HCT116 (cell line): ENCODE results near the gene SELP. TPM values are rescaled to one million over a fixed set of nuclear protein-coding genes. Genes with fewer than 3 reads are reported as not detected.

Experiments
- ATAC-seq: fragments of 200-7000 bp; cut with Tn5 transposase; 2 replicates; pipeline ENCODE4 v1.9.1; 2020; ENCODE audit warnings: mild to moderate bottlenecking, moderate library complexity
- BruUV-seq: library from RNA; stranded (reverse); fragments of 400-500 nt; replicated peaks from 2 replicates; lab custom pipeline; 2021; lab: Mats Ljungman, UMichigan
- CTCF ChIA-PET: fragments of 300-600 bp; sonication (Branson Sonifier 250); formaldehyde crosslinking; loops from one replicate; lab custom pipeline; 2021; ENCODE audit warnings: antibody characterized with exemption; lab: Charles Lee
- POLR2A ChIA-PET: fragments of 300-600, 350-600 bp; sonication (Branson Sonifier 250); formaldehyde crosslinking; loops from one replicate; lab custom pipeline; 2021; ENCODE audit warnings: antibody characterized with exemption; lab: Charles Lee
- RAD21 ChIA-PET, 2 experiments: fragments of 300-600 bp; sonication (Branson Sonifier 250); formaldehyde crosslinking; loops; one replicate each; lab custom pipeline; 2023; ENCODE audit warnings: low total read pairs in 2 of 2; ENCODE audit not compliant: uncharacterized antibody in 2 of 2, unreplicated experiment in 2 of 2, low non-redundant PET in 1 of 2; lab: Charles Lee
- DNase-seq: peaks from one replicate; pipeline ENCODE4 v3.0.0-alpha.2; 2010; ENCODE audit warnings: low read depth, low spot score
- H2AFZ ChIP-seq: fragments of 200-600 bp; shearing (Covaris generic), sonication (generic); 2 replicates; pipeline ENCODE4 v1.6.1; 2017; ENCODE audit warnings: low read depth, mixed run types, mixed read lengths, antibody characterized with exemption, low read length; ENCODE audit not compliant: poor library complexity, severe bottlenecking
- H3K27ac ChIP-seq: 2 replicates; pipeline ENCODE4 v1.5.1; 2012; ENCODE audit warnings: low read depth, low read length
- H3K27me3 ChIP-seq: fragments of 200-600 bp; sonication (generic); 2 replicates; pipeline ENCODE4 v1.6.1; 2016; ENCODE audit warnings: mixed run types, low read length, mixed read lengths; ENCODE audit not compliant: insufficient read depth
- H3K36me3 ChIP-seq, 2 experiments: fragments of 200-500 bp in 1 of 2; fragments of 200-600 bp in 1 of 2; sonication (Bioruptor generic) in 1 of 2; sonication (generic) in 1 of 2; 2 replicates each; pipeline versions ENCODE4 v1.5.1 to v1.6.1; 2014 to 2016; ENCODE audit warnings: low read length in 2 of 2, inconsistent platforms in 1 of 2, mixed read lengths in 1 of 2, mixed run types in 1 of 2; ENCODE audit not compliant: insufficient read depth in 2 of 2, control insufficient read depth in 1 of 2
- H3K4me1 ChIP-seq, 2 experiments: fragments of 200-600 bp in 1 of 2; sonication (generic) in 1 of 2; 2 replicates each; pipeline versions ENCODE4 v1.5.1 to v1.6.1; 2012 to 2017; ENCODE audit warnings: low read length in 2 of 2, inconsistent platforms in 1 of 2, mild to moderate bottlenecking in 1 of 2, mixed read lengths in 1 of 2, mixed run types in 1 of 2, moderate library complexity in 1 of 2; ENCODE audit not compliant: insufficient read depth in 2 of 2, control insufficient read depth in 1 of 2
- H3K4me2 ChIP-seq: fragments of 200-600 bp; sonication (generic); 2 replicates; pipeline ENCODE4 v1.6.1; 2017; ENCODE audit warnings: mixed run types, low read length, mixed read lengths
- H3K4me3 ChIP-seq, 2 experiments: fragments of 200-600 bp in 1 of 2; sonication (generic) in 1 of 2; replicated peaks in 1 of 2; 2 replicates each; pipeline ENCODE4 v1.5.1; 2011 to 2016; ENCODE audit warnings: low read length in 2 of 2, control low read depth in 1 of 2, low read depth in 1 of 2, mild to moderate bottlenecking in 1 of 2, mixed read lengths in 1 of 2, mixed run types in 1 of 2
- H3K79me2 ChIP-seq: fragments of 200-600 bp; sonication (generic); 2 replicates; pipeline ENCODE4 v1.6.1; 2017; ENCODE audit warnings: mild to moderate bottlenecking, mixed run types, low read length, moderate library complexity, mixed read lengths; ENCODE audit not compliant: insufficient read depth
- H3K9ac ChIP-seq: fragments of 200-600 bp; sonication (generic); 2 replicates; pipeline ENCODE4 v1.6.1; 2016; ENCODE audit warnings: low read length, mixed read lengths
- H3K9me2 ChIP-seq: fragments of 200-600 bp; sonication (generic), shearing (Covaris generic); 2 replicates; pipeline ENCODE4 v1.6.1; 2017; ENCODE audit warnings: mixed run types, mild to moderate bottlenecking, moderate library complexity; ENCODE audit not compliant: insufficient read depth
- H3K9me3 ChIP-seq, 2 experiments: fragments of 200-500 bp in 1 of 2; fragments of 200-600 bp in 1 of 2; sonication (Bioruptor generic) in 1 of 2; sonication (generic) in 1 of 2; 2 replicates each; pipeline ENCODE4 v1.6.1; 2014 to 2017; ENCODE audit warnings: low read length in 2 of 2, mixed read lengths in 2 of 2, inconsistent platforms in 1 of 2, low read depth in 1 of 2, mild to moderate bottlenecking in 1 of 2, mixed run types in 1 of 2, moderate library complexity in 1 of 2; ENCODE audit not compliant: control insufficient read depth in 1 of 2, insufficient read depth in 1 of 2
- H4K20me1 ChIP-seq: fragments of 200-600 bp; sonication (generic), shearing (Covaris generic); 2 replicates; pipeline ENCODE4 v1.6.1; 2017; ENCODE audit warnings: mixed run types, mild to moderate bottlenecking, moderate library complexity; ENCODE audit not compliant: insufficient read depth
- RAD21 ChIP-seq: IDR thresholded peaks from 2 replicates; pipeline ENCODE4 v1.6.1; 2012; ENCODE audit warnings: low read depth, mild to moderate bottlenecking
- TCF7L2 ChIP-seq: IDR thresholded peaks from 2 replicates; pipeline ENCODE4 v1.7.0; 2011; ENCODE audit warnings: borderline replicate concordance, inconsistent platforms; ENCODE audit not compliant: insufficient read depth, insufficient read length; ENCODE audit errors: extremely low read depth
- intact Hi-C: fragments of 100-400 bp; cut with micrococcal nuclease; formaldehyde crosslinking; loops from 2 replicates; pipeline ENCODE4 v1.10.0; 2022
- total RNA-seq: library from RNA; stranded (reverse); gene quantifications from one replicate; pipeline ENCODE4 v1.2.1, GENCODE V29; 2021; ENCODE audit not compliant: unreplicated experiment
- TF ChIP-seq, protein P1 (sequence below): IDR thresholded peaks from 2 replicates; pipeline ENCODE4 v1.6.1; 2012
- TF ChIP-seq, protein P2 (sequence below), 3 experiments: fragments of 200-600 bp in 1 of 3; sonication (generic) in 1 of 3; IDR thresholded peaks in 2 of 3; conservative IDR thresholded peaks in 1 of 3; 2 replicates each; pipeline ENCODE4 v1.5.1; 2012 to 2017; ENCODE audit warnings: low read depth in 2 of 3, low read length in 2 of 3, antibody characterized with exemption in 1 of 3, borderline replicate concordance in 1 of 3, control low read depth in 1 of 3, mild to moderate bottlenecking in 1 of 3, mixed read lengths in 1 of 3, mixed run types in 1 of 3, moderate library complexity in 1 of 3; ENCODE audit not compliant: insufficient read depth in 1 of 3

The SELP gene
- total RNA-seq, 1 experiment from 2014 or later = not detected

GRCh38 chr1:169546087-169546995 lies 83.6 kb downstream of the SELP start:
- no peak overlapping the region for H3K4me2 ChIP-seq
- ChIA-PET CTCF (interaction anchor here (0.6 to 2.8 kb wide), 24 partner anchors 8 to 943 kb away, joined by 3 to 35 read pairs (median 4); partner anchors contain the start of genes F5 and SLC19A2), RAD21 (interaction anchor here (0.6 to 1.8 kb wide), 6 partner anchors 17 to 1522 kb away, joined by 3 to 6 read pairs (median 4); partner anchors contain the start of gene SLC19A2 (in 1 of the 2))
- no peaks in the 10 kb centered on the region for H3K27me3 ChIP-seq
- intact Hi-C loops = loop anchor here (1.0 to 10.0 kb wide), 3 partner anchors 80 to 943 kb away; no protein-coding TSS in a partner anchor
- no peaks in the 10 kb centered on the region for H3K9me3 ChIP-seq
- H3K36me3 ChIP-seq = no peaks in the 10 kb centered on the region
- no peaks in the 10 kb centered on the region for H3K4me1 ChIP-seq
- peak; percentile 89 for ATAC-seq
- TF ChIP-seq, protein P1, sequence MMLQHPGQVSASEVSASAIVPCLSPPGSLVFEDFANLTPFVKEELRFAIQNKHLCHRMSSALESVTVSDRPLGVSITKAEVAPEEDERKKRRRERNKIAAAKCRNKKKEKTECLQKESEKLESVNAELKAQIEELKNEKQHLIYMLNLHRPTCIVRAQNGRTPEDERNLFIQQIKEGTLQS = no peak
- TF ChIP-seq TCF7L2 (no peak), RAD21 (peak; percentile 92)
- TF ChIP-seq, protein P2, sequence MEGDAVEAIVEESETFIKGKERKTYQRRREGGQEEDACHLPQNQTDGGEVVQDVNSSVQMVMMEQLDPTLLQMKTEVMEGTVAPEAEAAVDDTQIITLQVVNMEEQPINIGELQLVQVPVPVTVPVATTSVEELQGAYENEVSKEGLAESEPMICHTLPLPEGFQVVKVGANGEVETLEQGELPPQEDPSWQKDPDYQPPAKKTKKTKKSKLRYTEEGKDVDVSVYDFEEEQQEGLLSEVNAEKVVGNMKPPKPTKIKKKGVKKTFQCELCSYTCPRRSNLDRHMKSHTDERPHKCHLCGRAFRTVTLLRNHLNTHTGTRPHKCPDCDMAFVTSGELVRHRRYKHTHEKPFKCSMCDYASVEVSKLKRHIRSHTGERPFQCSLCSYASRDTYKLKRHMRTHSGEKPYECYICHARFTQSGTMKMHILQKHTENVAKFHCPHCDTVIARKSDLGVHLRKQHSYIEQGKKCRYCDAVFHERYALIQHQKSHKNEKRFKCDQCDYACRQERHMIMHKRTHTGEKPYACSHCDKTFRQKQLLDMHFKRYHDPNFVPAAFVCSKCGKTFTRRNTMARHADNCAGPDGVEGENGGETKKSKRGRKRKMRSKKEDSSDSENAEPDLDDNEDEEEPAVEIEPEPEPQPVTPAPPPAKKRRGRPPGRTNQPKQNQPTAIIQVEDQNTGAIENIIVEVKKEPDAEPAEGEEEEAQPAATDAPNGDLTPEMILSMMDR (IDR thresholded peaks at IDR 0.05 in 2 of 3, conservative IDR thresholded peaks at IDR 0.05 in 1 of 3; ENCODE audit: borderline replicate concordance in 1 of 3, insufficient read depth in 1 of 3, low read depth in 2 of 3, low read length in 2 of 3) = peak; percentile 77 to 84 (median 82)
- TF ChIP-seq, all 23 proteins: peak for 2
- no peak overlapping the region for H3K4me3 ChIP-seq
- POLR2A ChIA-PET = no interaction called here
- peak; percentile 65 for DNase-seq
- peak overlapping the region; percentile 24 for H2AFZ ChIP-seq
- no TSS peak for BruUV-seq
- no peaks in the 10 kb centered on the region for H3K9me2 ChIP-seq
- no peak overlapping the region for H3K27ac ChIP-seq
- H3K9ac ChIP-seq = no peak overlapping the region
- H4K20me1 ChIP-seq = no peaks in the 10 kb centered on the region
- H3K79me2 ChIP-seq = no peaks in the 10 kb centered on the region
